Epithelial cell of esophagus (primary cell): ENCODE measurements around the gene ITPR2.
A peak's percentile ranks its signal among the peaks of the same experiment; 100 is the strongest.
"Not testable (repeated sequence)": the region's sequence is repeated elsewhere in the genome, so short reads cannot be mapped to it uniquely, and the experiment has no call there.

Source experiments
- DNase-seq: peaks from one replicate; pipeline ENCODE4 v3.0.0; 2010; ENCODE audit warnings: low read depth
- H3K4me3 ChIP-seq: 2 replicates; pipeline ENCODE4 v1.5.1; 2011; ENCODE audit warnings: mild to moderate bottlenecking, low read length, control low read depth
- TF ChIP-seq, protein P1 (sequence below): IDR thresholded peaks from 2 replicates; pipeline ENCODE4 v1.5.1; 2011; ENCODE audit warnings: low read depth, mild to moderate bottlenecking, low read length, control low read depth, inconsistent platforms; ENCODE audit not compliant: insufficient read depth; ENCODE audit errors: missing control alignments

ITPR2 gene

DNA sequence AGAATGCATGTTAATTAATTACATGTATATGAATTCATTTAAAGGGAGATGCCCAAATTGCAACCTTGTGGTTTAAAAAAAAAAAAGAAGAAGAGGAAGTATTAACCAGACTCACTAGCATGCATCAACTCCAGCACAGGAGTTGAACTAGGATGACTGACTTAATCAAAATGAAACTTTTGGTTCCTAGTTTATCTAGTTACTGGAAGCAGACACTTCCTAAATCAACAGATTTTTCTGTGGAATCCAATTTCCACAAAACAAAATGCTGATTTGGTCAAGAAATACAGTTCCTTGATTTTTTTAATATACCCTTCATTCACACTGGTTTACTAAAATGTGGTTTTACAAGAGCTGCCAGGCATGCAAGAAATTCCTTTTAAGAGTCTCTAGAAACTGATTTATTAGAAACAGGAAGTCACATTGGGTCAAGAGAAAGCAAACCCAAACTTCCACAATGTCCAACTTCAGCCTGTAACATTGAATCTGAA, 41.6 kb downstream of the ITPR2 start:
- no peak for DNase-seq
- TF ChIP-seq, protein P1, sequence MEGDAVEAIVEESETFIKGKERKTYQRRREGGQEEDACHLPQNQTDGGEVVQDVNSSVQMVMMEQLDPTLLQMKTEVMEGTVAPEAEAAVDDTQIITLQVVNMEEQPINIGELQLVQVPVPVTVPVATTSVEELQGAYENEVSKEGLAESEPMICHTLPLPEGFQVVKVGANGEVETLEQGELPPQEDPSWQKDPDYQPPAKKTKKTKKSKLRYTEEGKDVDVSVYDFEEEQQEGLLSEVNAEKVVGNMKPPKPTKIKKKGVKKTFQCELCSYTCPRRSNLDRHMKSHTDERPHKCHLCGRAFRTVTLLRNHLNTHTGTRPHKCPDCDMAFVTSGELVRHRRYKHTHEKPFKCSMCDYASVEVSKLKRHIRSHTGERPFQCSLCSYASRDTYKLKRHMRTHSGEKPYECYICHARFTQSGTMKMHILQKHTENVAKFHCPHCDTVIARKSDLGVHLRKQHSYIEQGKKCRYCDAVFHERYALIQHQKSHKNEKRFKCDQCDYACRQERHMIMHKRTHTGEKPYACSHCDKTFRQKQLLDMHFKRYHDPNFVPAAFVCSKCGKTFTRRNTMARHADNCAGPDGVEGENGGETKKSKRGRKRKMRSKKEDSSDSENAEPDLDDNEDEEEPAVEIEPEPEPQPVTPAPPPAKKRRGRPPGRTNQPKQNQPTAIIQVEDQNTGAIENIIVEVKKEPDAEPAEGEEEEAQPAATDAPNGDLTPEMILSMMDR: no peak
- H3K4me3 ChIP-seq: no peak overlapping the region

DNA sequence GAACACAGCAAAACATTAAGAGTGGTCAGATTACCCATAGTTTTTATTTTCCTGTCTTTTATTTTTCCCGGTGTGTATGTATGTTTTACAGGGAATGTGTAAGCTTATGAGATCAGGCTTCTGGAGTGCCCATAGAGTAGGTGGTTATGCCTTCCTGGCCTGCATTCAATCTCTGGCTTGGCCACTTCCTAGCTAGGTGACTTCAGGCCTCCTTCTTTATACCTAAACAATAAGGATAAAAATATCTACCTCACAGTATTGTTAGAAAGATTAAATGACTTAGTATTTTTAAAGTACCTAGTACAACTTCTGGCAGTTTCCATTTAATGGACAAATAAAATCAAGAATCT, 42.4 kb downstream of the ITPR2 start:
- DNase-seq: no peak
- H3K4me3 ChIP-seq: no peak overlapping the region
- TF ChIP-seq, protein P1: no peak

- H3K4me3 ChIP-seq: no peak overlapping the region
- TF ChIP-seq, protein P1: no peak
- DNase-seq: peak; percentile 63
Measured at GRCh38 chr12:26789731-26790644, 43.0 kb downstream of the ITPR2 start.

DNA sequence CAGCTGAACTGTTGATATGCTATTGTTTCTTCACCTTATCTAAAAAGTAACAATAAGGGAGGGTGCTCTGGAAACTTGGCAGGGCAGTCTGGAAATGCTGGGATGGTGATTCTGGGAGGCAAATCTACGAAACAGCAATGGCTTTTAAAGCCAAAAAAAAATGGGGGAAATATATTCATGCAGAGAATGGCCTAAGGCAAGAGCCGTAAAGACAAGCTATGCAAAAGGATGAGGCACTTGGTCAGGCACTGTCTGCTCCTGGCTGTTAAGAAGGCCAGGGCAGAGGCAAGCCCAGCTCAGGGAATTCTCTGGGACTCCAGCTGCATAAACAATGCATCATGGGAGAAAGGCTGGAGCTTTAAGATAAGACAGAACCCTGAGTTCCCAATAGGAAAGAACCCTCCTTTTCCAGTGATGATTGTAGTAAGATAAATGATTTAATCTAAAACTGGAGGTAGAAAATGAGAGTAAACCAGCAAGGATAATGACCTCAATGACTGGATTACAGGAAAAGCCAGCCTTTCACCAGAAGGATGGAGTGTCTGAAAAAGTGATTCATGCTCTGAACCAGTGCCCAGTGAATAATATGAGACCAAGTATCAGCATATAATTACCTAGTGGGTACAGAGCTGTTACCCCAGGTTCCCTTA, 46.0 kb downstream of the ITPR2 start:
- DNase-seq: peak; percentile 79
- no peak overlapping the region for H3K4me3 ChIP-seq
- TF ChIP-seq, protein P1: no peak

DNA sequence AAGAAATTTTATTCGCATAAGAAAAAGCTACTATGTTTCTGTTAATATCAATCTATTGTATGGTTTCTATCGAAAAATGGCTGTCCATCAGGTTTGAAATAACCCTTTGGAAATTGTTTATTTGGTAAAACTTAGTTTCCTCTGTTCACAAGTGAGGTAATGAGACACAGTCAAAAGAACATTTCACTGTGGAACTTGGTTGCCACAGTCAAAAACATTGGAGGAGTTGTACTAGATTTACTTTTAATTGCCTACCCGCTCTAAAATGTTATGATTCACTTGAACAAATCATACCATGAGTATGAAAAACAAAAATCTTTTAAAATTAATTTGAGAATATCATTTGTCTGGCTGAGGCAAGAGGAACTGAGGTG, 46.5 kb downstream of the ITPR2 start:
- H3K4me3 ChIP-seq: no peak overlapping the region
- DNase-seq: no peak
- TF ChIP-seq, protein P1: no peak

DNA sequence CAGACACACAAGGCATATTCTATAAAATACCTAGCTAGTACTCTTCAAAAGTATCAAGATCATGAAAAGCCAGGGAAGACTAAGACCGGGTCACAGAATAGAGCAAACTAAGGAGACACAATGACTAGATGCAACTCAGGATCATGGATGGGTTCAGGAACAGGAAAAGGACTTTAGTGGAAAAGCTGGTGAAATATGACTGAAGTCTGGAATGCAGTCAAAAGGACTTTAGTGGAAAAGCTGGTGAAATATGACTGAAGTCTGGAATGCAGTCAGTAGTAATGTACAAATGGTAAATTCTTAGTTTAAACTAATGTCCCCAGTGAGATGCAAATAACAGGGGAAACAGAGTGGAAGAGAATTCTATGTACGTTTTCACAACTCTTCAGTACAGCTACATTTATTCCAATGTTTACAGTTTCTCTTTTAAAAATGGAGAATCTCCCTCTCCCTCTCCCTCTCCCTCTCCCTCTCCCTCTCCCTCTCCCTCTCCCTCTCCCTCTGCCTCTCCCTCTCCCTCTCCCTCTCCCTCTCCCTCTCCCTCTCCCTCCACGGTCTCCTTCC, 49.1 kb downstream of the ITPR2 start:
- H3K4me3 ChIP-seq, DNase-seq: not testable (repeated sequence)

DNA sequence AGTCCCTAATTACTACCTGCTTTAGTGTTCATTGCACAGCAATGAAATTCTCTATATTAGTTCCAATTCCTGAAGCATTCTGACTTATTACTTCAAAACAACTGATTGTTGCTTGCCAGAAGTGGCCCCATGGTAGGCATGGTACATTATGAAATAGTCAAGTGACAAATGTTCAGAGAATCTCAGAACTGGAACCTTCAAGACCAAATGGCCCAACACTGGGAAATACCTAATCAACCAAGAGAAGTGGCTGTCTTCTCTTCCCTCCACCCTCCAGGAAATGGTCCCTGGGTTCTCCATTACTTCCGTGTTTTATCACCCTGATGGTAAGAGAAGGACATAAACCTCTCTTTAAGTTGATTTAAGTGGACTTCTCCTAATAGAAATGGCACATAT, 49.9 kb downstream of the ITPR2 start:
- DNase-seq: no peak
- no peak overlapping the region for H3K4me3 ChIP-seq
- TF ChIP-seq, protein P1: no peak
